Activated CD8-positive, alpha-beta T cell treated with anti-CD3 and anti-CD28 coated beads for 36 hours (primary cell): ENCODE results near the gene CAPN12. TPM values are rescaled to one million over a fixed set of nuclear protein-coding genes. Genes with fewer than 3 reads are reported as not detected.

Source experiments
- ATAC-seq: fragments of 200-7000 bp; cut with Tn5 transposase; one replicate; pipeline ENCODE4 v1.10.0; 2021; ENCODE audit warnings: mild to moderate bottlenecking, moderate library complexity
- CTCF ChIA-PET: fragments of 350-600 bp; sonication (Branson Sonifier 250); formaldehyde crosslinking; loops from one replicate; lab custom pipeline; 2021; ENCODE audit warnings: antibody characterized with exemption; lab: Charles Lee
- POLR2A ChIA-PET: fragments of 350-600 bp; sonication (Branson Sonifier 250); formaldehyde crosslinking; loops from one replicate; lab custom pipeline; 2021; ENCODE audit warnings: antibody characterized with exemption; lab: Charles Lee
- DNase-seq: peaks from one replicate; pipeline ENCODE4 v3.0.0-alpha.2; 2020
- H3K27ac Mint-ChIP-seq: one replicate; pipeline ENCODE4 v1.8.0; 2021; ENCODE audit warnings: mild to moderate bottlenecking, mixed read lengths
- H3K27me3 Mint-ChIP-seq: one replicate; pipeline ENCODE4 v1.8.0; 2021; ENCODE audit warnings: mixed read lengths
- H3K36me3 Mint-ChIP-seq: one replicate; pipeline ENCODE4 v1.8.0; 2021; ENCODE audit warnings: low read depth, mixed read lengths
- H3K4me1 Mint-ChIP-seq: one replicate; pipeline ENCODE4 v1.8.0; 2021; ENCODE audit warnings: low read depth, mixed read lengths
- H3K4me3 Mint-ChIP-seq: one replicate; pipeline ENCODE4 v1.8.0; 2021; ENCODE audit warnings: mild to moderate bottlenecking, moderate library complexity, mixed read lengths
- H3K9me3 Mint-ChIP-seq: one replicate; pipeline ENCODE4 v1.8.0; 2021; ENCODE audit warnings: mixed read lengths
- CTCF ChIP-seq: fragments of 200-600 bp; IDR thresholded peaks from one replicate; pipeline ENCODE4 v1.8.0; 2022; ENCODE audit warnings: antibody characterized with exemption, mild to moderate bottlenecking
- intact Hi-C: fragments of 100-400 bp; cut with micrococcal nuclease; formaldehyde crosslinking; loops from one replicate; pipeline ENCODE4 v1.10.0; 2022
- total RNA-seq, 2 experiments: library from RNA; stranded (reverse); gene quantifications; one replicate each; pipeline ENCODE4 v1.2.3, GENCODE V29; 2021

The CAPN12 gene
- total RNA-seq, 2 experiments from 2014 or later, result 19.6 to 22.7 TPM

GRCh38 chr19:38710416-38710702 lies 33.9 kb downstream of the CAPN12 start:
- no peaks in the 10 kb centered on the region for H3K4me1 Mint-ChIP-seq
- no peaks in the 10 kb centered on the region for H3K27me3 Mint-ChIP-seq
- H3K4me3 Mint-ChIP-seq, result no peak overlapping the region
- intact Hi-C loops, result no loop called here
- no peak for ATAC-seq
- CTCF ChIA-PET, result no interaction called here
- TF ChIP-seq CTCF, result no peak
- H3K9me3 Mint-ChIP-seq, result no peaks in the 10 kb centered on the region
- no peak overlapping the region for H3K27ac Mint-ChIP-seq
- H3K36me3 Mint-ChIP-seq, result peaks cover 18% of the 10 kb centered on the region
- no peak for DNase-seq
- POLR2A ChIA-PET, result interaction anchor here (0.9 kb wide), 1 partner anchor 9 kb away, joined by 3 read pairs; no protein-coding TSS in a partner anchor

GRCh38 chr19:38709671-38710415 lies 34.4 kb downstream of the CAPN12 start:
- Mint-ChIP-seq H3K9me3 (no peaks in the 10 kb centered on the region), H3K27me3 (no peaks in the 10 kb centered on the region), H3K4me3 (no peak overlapping the region), H3K27ac (no peak overlapping the region), H3K4me1 (no peaks in the 10 kb centered on the region), H3K36me3 (peaks cover 17% of the 10 kb centered on the region)
- TF ChIP-seq CTCF, result no peak
- ChIA-PET POLR2A (no interaction called here), CTCF (no interaction called here)
- DNase-seq, result no peak
- intact Hi-C loops, result no loop called here
- ATAC-seq, result no peak

GRCh38 chr19:38709119-38709518 lies 35.2 kb downstream of the CAPN12 start:
- no peaks in the 10 kb centered on the region for H3K9me3 Mint-ChIP-seq
- H3K27ac Mint-ChIP-seq, result no peak overlapping the region
- ATAC-seq, result no peak

GRCh38 chr19:38708413-38709024 lies 35.8 kb downstream of the CAPN12 start:
- Mint-ChIP-seq H3K27me3 (no peaks in the 10 kb centered on the region), H3K27ac (no peak overlapping the region), H3K4me3 (no peak overlapping the region), H3K36me3 (peaks cover 16% of the 10 kb centered on the region), H3K4me1 (no peaks in the 10 kb centered on the region), H3K9me3 (no peaks in the 10 kb centered on the region)
- no peak for TF ChIP-seq CTCF
- ChIA-PET CTCF (no interaction called here), POLR2A (no interaction called here)
- intact Hi-C loops, result no loop called here
- ATAC-seq (no peak), DNase-seq (no peak)

More at GRCh38 chr19:38709119-38709518, 35.2 kb downstream of the CAPN12 start:
- Mint-ChIP-seq H3K36me3 (peaks cover 16% of the 10 kb centered on the region), H3K4me1 (no peaks in the 10 kb centered on the region), H3K4me3 (no peak overlapping the region), H3K27me3 (no peaks in the 10 kb centered on the region)
- no peak for TF ChIP-seq CTCF
- ChIA-PET POLR2A (no interaction called here), CTCF (no interaction called here)
- intact Hi-C loops, result no loop called here
- DNase-seq, result no peak

GRCh38 chr19:38707512-38708114 lies 36.7 kb downstream of the CAPN12 start:
- no peaks in the 10 kb centered on the region for H3K4me1 Mint-ChIP-seq
- no peaks in the 10 kb centered on the region for H3K27me3 Mint-ChIP-seq
- intact Hi-C loops, result no loop called here
- ATAC-seq (no peak), DNase-seq (no peak)
- H3K27ac Mint-ChIP-seq, result no peak overlapping the region
- no peak for TF ChIP-seq CTCF
- no peak overlapping the region for H3K4me3 Mint-ChIP-seq
- ChIA-PET POLR2A (no interaction called here), CTCF (no interaction called here)
- H3K36me3 Mint-ChIP-seq, result peaks cover 16% of the 10 kb centered on the region
- H3K9me3 Mint-ChIP-seq, result no peaks in the 10 kb centered on the region
